ENCODE data around the gene USP7.

USP7 gene

GRCh38 chr16:8888951-8889892 lies 74.5 kb downstream of the USP7 start:
- Histone ChIP-seq H3K27me3 (replicated peaks in 2 of 5; ENCODE audit: control insufficient read depth in 4 of 5, insufficient read depth in 5 of 5, low read length in 4 of 5) (peaks cover 0 to 24% (median 6%) of the 10 kb centered on the region in 5 experiments), H3K4me3 (ENCODE audit: control insufficient read depth in 1 of 7, extremely low read depth in 1 of 7, insufficient read depth in 4 of 7, low read depth in 2 of 7, low read length in 6 of 7) (no peak overlapping the region), H3K27ac (ENCODE audit: insufficient read depth in 1 of 2, low read depth in 1 of 2, low read length in 2 of 2, poor library complexity in 1 of 2, severe bottlenecking in 2 of 2) (no peak overlapping the region), H3K36me3 (ENCODE audit: control insufficient read depth in 4 of 4, insufficient read depth in 4 of 4, low read length in 3 of 4) (peaks cover 2 to 46% (median 29%) of the 10 kb centered on the region in 4 experiments), H3K4me1 (ENCODE audit: control extremely low read depth in 1 of 4, control insufficient read depth in 4 of 4, insufficient read depth in 4 of 4, low read length in 3 of 4) (no peaks in the 10 kb centered on the region), H3K9me3 (ENCODE audit: control extremely low read depth in 1 of 5, control insufficient read depth in 4 of 5, insufficient read depth in 2 of 5, low read depth in 1 of 5, low read length in 4 of 5) (no peaks in the 10 kb centered on the region)
- WGBS (ENCODE audit: insufficient coverage), result 94% methylated on average over 19 of the region's 23 CpGs
- CTCF ChIA-PET, result interaction anchor here (0.7 to 4.7 kb wide), 9 partner anchors 9 to 221 kb away, joined by 3 to 34 read pairs (median 3); no protein-coding TSS in a partner anchor
- no peak for DNase-seq
- POLR2A ChIA-PET, result no interaction called here

- no peaks in the 10 kb centered on the region for H3K9me3 ChIP-seq (ENCODE audit: control extremely low read depth in 1 of 5, control insufficient read depth in 4 of 5, insufficient read depth in 2 of 5, low read depth in 1 of 5, low read length in 4 of 5)
- no peak overlapping the region for H3K27ac ChIP-seq (ENCODE audit: insufficient read depth in 1 of 2, low read depth in 1 of 2, low read length in 2 of 2, poor library complexity in 1 of 2, severe bottlenecking in 2 of 2)
- no peak for DNase-seq
- H3K4me3 ChIP-seq (ENCODE audit: control insufficient read depth in 1 of 7, extremely low read depth in 1 of 7, insufficient read depth in 4 of 7, low read depth in 2 of 7, low read length in 6 of 7), result no peak overlapping the region
- 86% methylated on average over 14 of the region's 16 CpGs for WGBS (ENCODE audit: insufficient coverage)
- H3K4me1 ChIP-seq (ENCODE audit: control extremely low read depth in 1 of 4, control insufficient read depth in 4 of 4, insufficient read depth in 4 of 4, low read length in 3 of 4), result no peaks in the 10 kb centered on the region
- CTCF ChIA-PET, result interaction anchor here (0.8 to 4.7 kb wide), 2 partner anchors 8 to 14 kb away, joined by 3 to 34 read pairs; no protein-coding TSS in a partner anchor
- peaks cover 0 to 34% (median 21%) of the 10 kb centered on the region in 4 experiments for H3K36me3 ChIP-seq (ENCODE audit: control insufficient read depth in 4 of 4, insufficient read depth in 4 of 4, low read length in 3 of 4)
- peaks cover 0 to 24% (median 6%) of the 10 kb centered on the region in 5 experiments for H3K27me3 ChIP-seq (replicated peaks in 2 of 5; ENCODE audit: control insufficient read depth in 4 of 5, insufficient read depth in 5 of 5, low read length in 4 of 5)
- POLR2A ChIA-PET, result no interaction called here
These were observed 75.7 kb downstream of the USP7 start for GRCh38 chr16:8887952-8888560.

- Histone ChIP-seq H3K4me1 (ENCODE audit: control extremely low read depth in 1 of 4, control insufficient read depth in 4 of 4, insufficient read depth in 4 of 4, low read length in 3 of 4) (no peaks in the 10 kb centered on the region), H3K36me3 (ENCODE audit: control insufficient read depth in 4 of 4, insufficient read depth in 4 of 4, low read length in 3 of 4) (peaks cover 0 to 28% (median 18%) of the 10 kb centered on the region in 4 experiments), H3K9me3 (ENCODE audit: control extremely low read depth in 1 of 5, control insufficient read depth in 4 of 5, insufficient read depth in 2 of 5, low read depth in 1 of 5, low read length in 4 of 5) (no peaks in the 10 kb centered on the region), H3K4me3 (ENCODE audit: control insufficient read depth in 1 of 7, extremely low read depth in 1 of 7, insufficient read depth in 4 of 7, low read depth in 2 of 7, low read length in 6 of 7) (no peak overlapping the region), H3K27ac (ENCODE audit: insufficient read depth in 1 of 2, low read depth in 1 of 2, low read length in 2 of 2, poor library complexity in 1 of 2, severe bottlenecking in 2 of 2) (no peak overlapping the region), H3K27me3 (replicated peaks in 2 of 5; ENCODE audit: control insufficient read depth in 4 of 5, insufficient read depth in 5 of 5, low read length in 4 of 5) (peaks cover 0 to 24% (median 6%) of the 10 kb centered on the region in 5 experiments)
- WGBS (ENCODE audit: insufficient coverage), result 98% methylated on average over 6 of the region's 6 CpGs
- ChIA-PET POLR2A (no interaction called here), CTCF (interaction anchor here (0.8 to 4.7 kb wide), 3 partner anchors 7 to 68 kb away, joined by 3 to 34 read pairs (median 3); no protein-coding TSS in a partner anchor)
- no peak for DNase-seq
These were observed 76.3 kb downstream of the USP7 start for GRCh38 chr16:8887431-8887765.

- no peaks in the 10 kb centered on the region for H3K4me1 ChIP-seq (ENCODE audit: control extremely low read depth in 1 of 4, control insufficient read depth in 4 of 4, insufficient read depth in 4 of 4, low read length in 3 of 4)
- WGBS (ENCODE audit: insufficient coverage), result 78% methylated on average over 17 of the region's 19 CpGs
- H3K4me3 ChIP-seq (ENCODE audit: control insufficient read depth in 1 of 7, extremely low read depth in 1 of 7, insufficient read depth in 4 of 7, low read depth in 2 of 7, low read length in 6 of 7), result no peak overlapping the region
- POLR2A ChIA-PET, result interaction anchor here (0.6 kb wide), 1 partner anchor 58 kb away, joined by 3 read pairs; no protein-coding TSS in a partner anchor
- H3K9me3 ChIP-seq (ENCODE audit: control extremely low read depth in 1 of 5, control insufficient read depth in 4 of 5, insufficient read depth in 2 of 5, low read depth in 1 of 5, low read length in 4 of 5), result no peaks in the 10 kb centered on the region
- CTCF ChIA-PET, result interaction anchor here (1.3 to 8.3 kb wide), 3 partner anchors 9 to 222 kb away, joined by 3 to 85 read pairs (median 8); no protein-coding TSS in a partner anchor
- H3K27ac ChIP-seq (ENCODE audit: insufficient read depth in 1 of 2, low read depth in 1 of 2, low read length in 2 of 2, poor library complexity in 1 of 2, severe bottlenecking in 2 of 2), result no peak overlapping the region
- peaks cover 0 to 24% (median 6%) of the 10 kb centered on the region in 5 experiments for H3K27me3 ChIP-seq (replicated peaks in 2 of 5; ENCODE audit: control insufficient read depth in 4 of 5, insufficient read depth in 5 of 5, low read length in 4 of 5)
- no peak for DNase-seq
- H3K36me3 ChIP-seq (ENCODE audit: control insufficient read depth in 4 of 4, insufficient read depth in 4 of 4, low read length in 3 of 4), result peaks cover 0 to 22% (median 12%) of the 10 kb centered on the region in 4 experiments
These were observed 76.9 kb downstream of the USP7 start for GRCh38 chr16:8886593-8887430.

GRCh38 chr16:8885674-8886592 lies 77.8 kb downstream of the USP7 start:
- ChIA-PET POLR2A (interaction anchor here (0.6 kb wide), 1 partner anchor 57 kb away, joined by 3 read pairs; no protein-coding TSS in a partner anchor), CTCF (interaction anchor here (0.9 to 8.3 kb wide), 6 partner anchors 10 to 317 kb away, joined by 3 to 85 read pairs (median 4); no protein-coding TSS in a partner anchor)
- Histone ChIP-seq H3K36me3 (ENCODE audit: control insufficient read depth in 4 of 4, insufficient read depth in 4 of 4, low read length in 3 of 4) (peaks cover 0 to 14% (median 7%) of the 10 kb centered on the region in 4 experiments), H3K9me3 (ENCODE audit: control extremely low read depth in 1 of 5, control insufficient read depth in 4 of 5, insufficient read depth in 2 of 5, low read depth in 1 of 5, low read length in 4 of 5) (no peaks in the 10 kb centered on the region), H3K4me3 (ENCODE audit: control insufficient read depth in 1 of 7, extremely low read depth in 1 of 7, insufficient read depth in 4 of 7, low read depth in 2 of 7, low read length in 6 of 7) (no peak overlapping the region), H3K27me3 (replicated peaks in 2 of 5; ENCODE audit: control insufficient read depth in 4 of 5, insufficient read depth in 5 of 5, low read length in 4 of 5) (peaks cover 0 to 24% (median 6%) of the 10 kb centered on the region in 5 experiments), H3K27ac (ENCODE audit: insufficient read depth in 1 of 2, low read depth in 1 of 2, low read length in 2 of 2, poor library complexity in 1 of 2, severe bottlenecking in 2 of 2) (no peak overlapping the region), H3K4me1 (ENCODE audit: control extremely low read depth in 1 of 4, control insufficient read depth in 4 of 4, insufficient read depth in 4 of 4, low read length in 3 of 4) (no peaks in the 10 kb centered on the region)
- no peak for DNase-seq
- WGBS (ENCODE audit: insufficient coverage), result 29% methylated on average over 19 of the region's 20 CpGs
